ENCODE results near the gene DIP2B. TPM values are rescaled to one million over a fixed set of nuclear protein-coding genes. Genes with fewer than 3 reads are reported as not detected.

Gene DIP2B
- total RNA-seq, 1 donor from 2014 or later, result 45.1 TPM

DNA sequence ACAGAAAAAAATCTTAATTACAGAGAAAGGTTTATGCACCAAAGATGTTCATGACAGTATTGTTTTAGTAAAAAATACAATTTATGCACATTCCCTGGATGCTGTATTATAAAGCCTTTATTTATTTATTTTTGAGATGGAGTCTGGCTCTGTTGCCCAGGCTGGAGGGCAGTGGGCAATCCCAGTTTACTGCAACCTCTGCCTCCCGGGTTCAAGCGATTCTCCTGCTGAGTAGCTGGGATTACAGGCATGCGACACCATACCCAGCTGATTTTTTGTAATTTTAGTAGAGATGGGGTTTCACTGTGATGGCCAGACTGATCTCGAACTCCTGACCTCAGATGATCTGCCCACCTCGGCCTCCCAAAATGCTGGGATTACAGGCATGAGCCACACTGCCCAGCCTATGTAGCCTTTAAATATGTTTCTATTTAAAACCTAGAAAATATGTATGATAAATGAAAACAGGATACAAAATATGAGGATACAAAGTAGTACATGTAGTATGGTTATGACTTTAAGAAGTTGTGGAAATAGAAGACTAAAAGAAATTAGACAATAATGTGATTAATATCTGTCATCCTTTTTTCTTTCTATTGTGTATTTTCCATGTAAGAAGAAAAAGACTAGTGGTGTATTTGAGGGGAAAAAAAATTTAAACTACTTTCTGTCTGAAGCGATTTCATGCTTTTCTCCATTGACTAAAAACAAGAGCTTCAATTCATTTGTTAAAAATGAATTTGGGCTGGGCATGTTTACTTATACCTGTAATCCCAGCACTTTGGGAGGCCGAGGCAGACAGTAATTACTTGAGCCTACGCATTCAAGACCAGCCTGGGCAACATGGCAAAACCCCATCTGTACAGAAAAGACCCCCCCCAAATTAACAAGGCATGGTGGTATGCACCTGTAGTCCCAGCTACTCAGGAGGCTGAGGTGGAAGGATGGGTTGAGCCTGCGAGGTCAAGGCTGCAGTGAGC, 272.3 kb downstream of the DIP2B start:
- DNase-seq (ENCODE audit: low spot score), result no peak
- Mint-ChIP-seq H3K27me3 (ENCODE audit: unreplicated experiment) (no peaks in the 10 kb centered on the region), H3K9me3 (ENCODE audit: unreplicated experiment) (no peaks in the 10 kb centered on the region), H3K4me3 (ENCODE audit: unreplicated experiment) (no peak overlapping the region), H3K27ac (ENCODE audit: unreplicated experiment) (no peak overlapping the region), H3K4me1 (ENCODE audit: unreplicated experiment) (no peaks in the 10 kb centered on the region), H3K36me3 (ENCODE audit: low read depth, unreplicated experiment) (peaks cover 7% of the 10 kb centered on the region)
- TF ChIP-seq, protein P1, sequence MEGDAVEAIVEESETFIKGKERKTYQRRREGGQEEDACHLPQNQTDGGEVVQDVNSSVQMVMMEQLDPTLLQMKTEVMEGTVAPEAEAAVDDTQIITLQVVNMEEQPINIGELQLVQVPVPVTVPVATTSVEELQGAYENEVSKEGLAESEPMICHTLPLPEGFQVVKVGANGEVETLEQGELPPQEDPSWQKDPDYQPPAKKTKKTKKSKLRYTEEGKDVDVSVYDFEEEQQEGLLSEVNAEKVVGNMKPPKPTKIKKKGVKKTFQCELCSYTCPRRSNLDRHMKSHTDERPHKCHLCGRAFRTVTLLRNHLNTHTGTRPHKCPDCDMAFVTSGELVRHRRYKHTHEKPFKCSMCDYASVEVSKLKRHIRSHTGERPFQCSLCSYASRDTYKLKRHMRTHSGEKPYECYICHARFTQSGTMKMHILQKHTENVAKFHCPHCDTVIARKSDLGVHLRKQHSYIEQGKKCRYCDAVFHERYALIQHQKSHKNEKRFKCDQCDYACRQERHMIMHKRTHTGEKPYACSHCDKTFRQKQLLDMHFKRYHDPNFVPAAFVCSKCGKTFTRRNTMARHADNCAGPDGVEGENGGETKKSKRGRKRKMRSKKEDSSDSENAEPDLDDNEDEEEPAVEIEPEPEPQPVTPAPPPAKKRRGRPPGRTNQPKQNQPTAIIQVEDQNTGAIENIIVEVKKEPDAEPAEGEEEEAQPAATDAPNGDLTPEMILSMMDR (IDR thresholded peaks at IDR 0.05; ENCODE audit: unreplicated experiment), result no peak

- TF ChIP-seq, protein P1 (IDR thresholded peaks at IDR 0.05; ENCODE audit: unreplicated experiment), result no peak
- DNase-seq (ENCODE audit: low spot score), result no peak
- Mint-ChIP-seq H3K36me3 (ENCODE audit: low read depth, unreplicated experiment) (peaks cover 2% of the 10 kb centered on the region), H3K27ac (ENCODE audit: unreplicated experiment) (no peak overlapping the region), H3K4me1 (ENCODE audit: unreplicated experiment) (no peaks in the 10 kb centered on the region), H3K9me3 (ENCODE audit: unreplicated experiment) (no peaks in the 10 kb centered on the region), H3K4me3 (ENCODE audit: unreplicated experiment) (no peak overlapping the region), H3K27me3 (ENCODE audit: unreplicated experiment) (no peaks in the 10 kb centered on the region)
Observed at GRCh38 chr12:50778663-50779590, 274.1 kb downstream of the DIP2B start.

DNA sequence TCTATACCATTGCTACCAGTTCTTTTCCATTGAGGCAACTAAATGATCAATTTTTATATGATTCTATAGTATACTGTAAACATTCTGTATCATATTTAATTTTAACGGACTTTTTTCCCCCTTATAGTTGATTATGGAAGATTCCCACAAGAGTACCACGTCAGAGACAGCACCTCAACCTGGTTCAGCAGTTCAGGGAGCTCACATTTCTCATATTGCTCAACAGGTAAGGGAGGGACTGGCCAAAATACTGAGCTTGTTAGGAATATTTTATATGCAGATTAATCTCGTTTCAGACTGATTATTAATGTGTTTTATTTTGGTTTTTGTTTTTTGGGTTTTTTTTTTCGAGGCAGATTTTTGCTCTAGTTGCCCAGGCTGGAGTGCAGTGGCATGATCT, 275.2 kb downstream of the DIP2B start:
- peaks cover 8% of the 10 kb centered on the region for H3K36me3 Mint-ChIP-seq (ENCODE audit: low read depth, unreplicated experiment)
- DNase-seq (ENCODE audit: low spot score), result no peak
- TF ChIP-seq, protein P1 (IDR thresholded peaks at IDR 0.05; ENCODE audit: unreplicated experiment), result no peak
- H3K27ac Mint-ChIP-seq (ENCODE audit: unreplicated experiment), result no peak overlapping the region
- peaks cover 5% of the 10 kb centered on the region for H3K4me1 Mint-ChIP-seq (ENCODE audit: unreplicated experiment)
- H3K9me3 Mint-ChIP-seq (ENCODE audit: unreplicated experiment), result no peaks in the 10 kb centered on the region
- peak overlapping the region; percentile 6 for H3K4me3 Mint-ChIP-seq (ENCODE audit: unreplicated experiment)
- peaks cover 2% of the 10 kb centered on the region for H3K27me3 Mint-ChIP-seq (ENCODE audit: unreplicated experiment)

- H3K4me3 Mint-ChIP-seq (ENCODE audit: unreplicated experiment), result no peak overlapping the region
Observed at GRCh38 chr12:50784501-50784900, 279.7 kb downstream of the DIP2B start.

More at GRCh38 chr12:50784501-50784900, 279.7 kb downstream of the DIP2B start:
- TF ChIP-seq, protein P1 (IDR thresholded peaks at IDR 0.05; ENCODE audit: unreplicated experiment), result no peak
- Mint-ChIP-seq H3K4me1 (ENCODE audit: unreplicated experiment) (peaks cover 15% of the 10 kb centered on the region), H3K36me3 (ENCODE audit: low read depth, unreplicated experiment) (peaks cover 27% of the 10 kb centered on the region), H3K9me3 (ENCODE audit: unreplicated experiment) (no peaks in the 10 kb centered on the region), H3K27ac (ENCODE audit: unreplicated experiment) (peak overlapping the region; percentile 3), H3K27me3 (ENCODE audit: unreplicated experiment) (peaks cover 5% of the 10 kb centered on the region)
- DNase-seq (ENCODE audit: low spot score), result no peak
